HL-60 (cell line): ENCODE results near the gene APBA2.

Experiments used
- DNase-seq, 2 experiments: peaks; one replicate each; pipeline ENCODE4 v3.0.0-alpha.2; 2010 to 2020; ENCODE audit warnings: low read depth in 1 of 2, low spot score in 1 of 2
- H3K27ac ChIP-seq: fragments of 250-450 bp; sonication (Bioruptor Pico); replicated peaks from 2 replicates; pipeline ENCODE4 v1.5.1; 2020; ENCODE audit warnings: mild to moderate bottlenecking, moderate library complexity
- H3K27me3 ChIP-seq: fragments of 250-450 bp; sonication (Bioruptor Pico); 2 replicates; pipeline ENCODE4 v1.5.1; 2021; ENCODE audit warnings: mild to moderate bottlenecking, moderate library complexity; ENCODE audit not compliant: insufficient read depth, poor library complexity, severe bottlenecking
- H3K4me3 ChIP-seq: replicated peaks from 2 replicates; pipeline ENCODE4 v1.5.1; 2011; ENCODE audit warnings: mild to moderate bottlenecking, control low read depth, low read length; ENCODE audit not compliant: insufficient read depth
- GABPA ChIP-seq: IDR thresholded peaks from 2 replicates; pipeline ENCODE4 v1.6.1; 2012; ENCODE audit warnings: low read depth
- POLR2AphosphoS5 ChIP-seq: IDR thresholded peaks from 2 replicates; pipeline ENCODE4 v1.6.1; 2012; ENCODE audit warnings: low read depth
- SPI1 ChIP-seq: IDR thresholded peaks from 2 replicates; pipeline ENCODE4 v1.6.1; 2012; ENCODE audit warnings: low read depth, mild to moderate bottlenecking, borderline replicate concordance
- TF ChIP-seq, protein P1 (sequence below): IDR thresholded peaks from 2 replicates; pipeline ENCODE4 v1.6.1; 2012; ENCODE audit warnings: low read depth; ENCODE audit not compliant: insufficient replicate concordance
- TF ChIP-seq, protein P2 (sequence below): IDR thresholded peaks from one replicate; pipeline ENCODE4 v1.5.1; 2011; ENCODE audit warnings: low read length, control low read depth, inconsistent platforms; ENCODE audit not compliant: insufficient read depth

The APBA2 gene

DNA sequence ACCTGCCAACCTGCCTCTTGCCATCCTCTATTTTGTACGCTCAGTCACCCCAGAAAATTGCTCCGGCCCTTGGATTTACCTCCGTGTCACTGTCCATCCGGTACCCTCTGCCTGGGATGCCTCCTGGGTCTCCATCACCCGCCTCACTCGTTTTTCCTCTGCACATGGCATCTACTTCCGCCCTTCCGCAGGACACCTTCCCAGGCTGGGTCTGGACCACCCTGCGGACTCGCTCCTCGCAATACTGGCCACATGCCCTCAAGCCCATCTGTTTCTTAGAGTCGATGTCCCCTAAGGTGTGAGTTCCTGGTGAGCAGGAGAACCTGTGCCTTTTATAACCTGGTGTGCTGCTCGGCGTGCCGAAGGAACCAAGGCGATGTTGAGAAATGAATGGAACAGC, 58.5 kb downstream of the APBA2 start:
- H3K27me3 ChIP-seq, result no peaks in the 10 kb centered on the region
- no peak overlapping the region for H3K4me3 ChIP-seq
- H3K27ac ChIP-seq, result no peak overlapping the region
- no peak for DNase-seq
- TF ChIP-seq, protein P1, sequence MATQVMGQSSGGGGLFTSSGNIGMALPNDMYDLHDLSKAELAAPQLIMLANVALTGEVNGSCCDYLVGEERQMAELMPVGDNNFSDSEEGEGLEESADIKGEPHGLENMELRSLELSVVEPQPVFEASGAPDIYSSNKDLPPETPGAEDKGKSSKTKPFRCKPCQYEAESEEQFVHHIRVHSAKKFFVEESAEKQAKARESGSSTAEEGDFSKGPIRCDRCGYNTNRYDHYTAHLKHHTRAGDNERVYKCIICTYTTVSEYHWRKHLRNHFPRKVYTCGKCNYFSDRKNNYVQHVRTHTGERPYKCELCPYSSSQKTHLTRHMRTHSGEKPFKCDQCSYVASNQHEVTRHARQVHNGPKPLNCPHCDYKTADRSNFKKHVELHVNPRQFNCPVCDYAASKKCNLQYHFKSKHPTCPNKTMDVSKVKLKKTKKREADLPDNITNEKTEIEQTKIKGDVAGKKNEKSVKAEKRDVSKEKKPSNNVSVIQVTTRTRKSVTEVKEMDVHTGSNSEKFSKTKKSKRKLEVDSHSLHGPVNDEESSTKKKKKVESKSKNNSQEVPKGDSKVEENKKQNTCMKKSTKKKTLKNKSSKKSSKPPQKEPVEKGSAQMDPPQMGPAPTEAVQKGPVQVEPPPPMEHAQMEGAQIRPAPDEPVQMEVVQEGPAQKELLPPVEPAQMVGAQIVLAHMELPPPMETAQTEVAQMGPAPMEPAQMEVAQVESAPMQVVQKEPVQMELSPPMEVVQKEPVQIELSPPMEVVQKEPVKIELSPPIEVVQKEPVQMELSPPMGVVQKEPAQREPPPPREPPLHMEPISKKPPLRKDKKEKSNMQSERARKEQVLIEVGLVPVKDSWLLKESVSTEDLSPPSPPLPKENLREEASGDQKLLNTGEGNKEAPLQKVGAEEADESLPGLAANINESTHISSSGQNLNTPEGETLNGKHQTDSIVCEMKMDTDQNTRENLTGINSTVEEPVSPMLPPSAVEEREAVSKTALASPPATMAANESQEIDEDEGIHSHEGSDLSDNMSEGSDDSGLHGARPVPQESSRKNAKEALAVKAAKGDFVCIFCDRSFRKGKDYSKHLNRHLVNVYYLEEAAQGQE, result no peak
- TF ChIP-seq SPI1, result no peak
- no peak for TF ChIP-seq GABPA
- no peak for TF ChIP-seq POLR2AphosphoS5
- TF ChIP-seq, protein P2, sequence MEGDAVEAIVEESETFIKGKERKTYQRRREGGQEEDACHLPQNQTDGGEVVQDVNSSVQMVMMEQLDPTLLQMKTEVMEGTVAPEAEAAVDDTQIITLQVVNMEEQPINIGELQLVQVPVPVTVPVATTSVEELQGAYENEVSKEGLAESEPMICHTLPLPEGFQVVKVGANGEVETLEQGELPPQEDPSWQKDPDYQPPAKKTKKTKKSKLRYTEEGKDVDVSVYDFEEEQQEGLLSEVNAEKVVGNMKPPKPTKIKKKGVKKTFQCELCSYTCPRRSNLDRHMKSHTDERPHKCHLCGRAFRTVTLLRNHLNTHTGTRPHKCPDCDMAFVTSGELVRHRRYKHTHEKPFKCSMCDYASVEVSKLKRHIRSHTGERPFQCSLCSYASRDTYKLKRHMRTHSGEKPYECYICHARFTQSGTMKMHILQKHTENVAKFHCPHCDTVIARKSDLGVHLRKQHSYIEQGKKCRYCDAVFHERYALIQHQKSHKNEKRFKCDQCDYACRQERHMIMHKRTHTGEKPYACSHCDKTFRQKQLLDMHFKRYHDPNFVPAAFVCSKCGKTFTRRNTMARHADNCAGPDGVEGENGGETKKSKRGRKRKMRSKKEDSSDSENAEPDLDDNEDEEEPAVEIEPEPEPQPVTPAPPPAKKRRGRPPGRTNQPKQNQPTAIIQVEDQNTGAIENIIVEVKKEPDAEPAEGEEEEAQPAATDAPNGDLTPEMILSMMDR, result no peak

DNA sequence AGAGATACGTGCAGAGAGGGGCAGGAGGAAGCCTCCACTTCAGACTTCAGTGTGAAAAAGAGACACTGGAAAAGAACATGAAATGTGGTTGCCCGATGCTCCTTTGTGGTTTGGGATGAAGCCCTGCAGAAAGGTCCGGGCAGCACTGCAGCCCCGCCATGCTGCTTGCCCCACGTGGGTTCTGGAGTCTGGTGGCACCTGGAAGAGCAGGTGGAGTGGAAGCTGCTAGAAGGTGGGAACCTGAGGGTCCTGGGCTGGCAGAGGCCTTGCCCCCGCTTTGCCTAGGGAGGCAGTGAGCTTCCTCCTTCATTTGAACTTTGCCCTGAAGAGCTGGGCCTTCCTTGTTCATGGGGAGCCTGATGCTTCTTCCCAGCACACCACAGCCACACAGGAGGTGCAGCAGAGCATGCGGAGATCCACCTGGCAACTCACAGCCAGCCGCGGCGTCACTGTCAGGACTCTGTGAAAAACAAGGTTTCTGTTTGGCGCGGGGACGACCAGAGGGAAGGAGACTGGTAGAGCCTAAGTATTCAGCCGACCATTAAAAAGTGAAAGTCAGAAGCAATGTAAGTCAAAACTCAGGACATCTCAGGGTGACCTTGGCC, 59.0 kb downstream of the APBA2 start:
- TF ChIP-seq, protein P2, result no peak
- TF ChIP-seq SPI1 (no peak), GABPA (no peak), POLR2AphosphoS5 (no peak)
- no peak overlapping the region for H3K27ac ChIP-seq
- no peaks in the 10 kb centered on the region for H3K27me3 ChIP-seq
- DNase-seq, result no peak
- H3K4me3 ChIP-seq, result no peak overlapping the region

DNA sequence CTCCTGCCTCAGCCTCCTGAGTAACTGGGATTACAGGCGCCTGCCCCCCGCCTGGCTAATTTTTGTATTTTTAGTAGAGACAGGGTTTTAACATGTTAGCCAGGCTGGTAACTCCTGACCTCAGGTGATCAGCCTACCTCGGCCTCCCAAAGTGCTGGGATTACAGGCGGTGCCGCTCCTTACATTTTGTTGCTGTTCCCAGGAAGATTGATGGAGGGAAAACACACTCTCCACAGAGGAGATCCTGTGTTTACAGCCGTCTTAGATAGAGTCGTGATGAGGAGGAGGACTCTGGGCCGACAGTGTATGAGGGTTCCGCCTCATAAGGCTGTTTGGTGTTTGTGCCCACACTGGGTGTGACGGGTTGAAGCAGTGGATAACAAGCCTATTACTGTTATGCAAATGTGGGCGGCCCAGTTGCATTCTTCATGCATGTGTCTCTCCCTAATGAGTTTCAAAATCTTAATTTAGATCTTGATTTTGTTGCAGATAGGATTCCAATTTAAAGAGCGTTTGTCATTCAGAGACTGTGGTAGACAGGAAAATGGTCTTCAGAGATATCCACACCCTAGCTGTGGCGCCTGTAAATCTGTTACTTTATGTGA, 60.0 kb downstream of the APBA2 start:
- DNase-seq, result no peak
- TF ChIP-seq SPI1 (no peak), GABPA (no peak), POLR2AphosphoS5 (no peak)
- TF ChIP-seq, protein P1, result no peak
- TF ChIP-seq, protein P2, result no peak
- Histone ChIP-seq H3K4me3 (no peak overlapping the region), H3K27ac (no peak overlapping the region), H3K27me3 (no peaks in the 10 kb centered on the region)

DNA sequence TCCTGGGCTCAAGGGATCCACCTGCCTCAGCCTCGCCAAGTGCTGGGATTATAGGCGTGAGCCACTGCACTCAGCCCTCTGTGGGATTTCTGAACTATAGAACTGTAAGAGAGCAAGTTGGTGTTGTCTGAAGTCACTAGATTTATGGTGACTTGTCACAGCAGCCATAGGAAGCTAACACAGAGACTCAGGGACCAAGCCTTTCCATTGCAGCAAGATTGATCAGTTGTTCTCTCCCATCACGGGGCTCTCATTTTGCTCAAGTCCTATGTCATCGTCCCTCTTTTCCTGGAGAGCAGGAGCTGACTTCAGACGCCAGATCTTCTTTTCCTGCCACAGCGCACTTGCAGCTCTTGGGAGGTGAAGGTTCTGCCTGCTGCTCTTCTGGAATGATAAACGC, 61.0 kb downstream of the APBA2 start:
- TF ChIP-seq, protein P2, result no peak
- TF ChIP-seq, protein P1, result no peak
- no peak for TF ChIP-seq GABPA
- no peak overlapping the region for H3K27ac ChIP-seq
- DNase-seq, result no peak
- no peaks in the 10 kb centered on the region for H3K27me3 ChIP-seq
- H3K4me3 ChIP-seq, result no peak overlapping the region
